ENCODE measurements around the gene WDR20.

DNA sequence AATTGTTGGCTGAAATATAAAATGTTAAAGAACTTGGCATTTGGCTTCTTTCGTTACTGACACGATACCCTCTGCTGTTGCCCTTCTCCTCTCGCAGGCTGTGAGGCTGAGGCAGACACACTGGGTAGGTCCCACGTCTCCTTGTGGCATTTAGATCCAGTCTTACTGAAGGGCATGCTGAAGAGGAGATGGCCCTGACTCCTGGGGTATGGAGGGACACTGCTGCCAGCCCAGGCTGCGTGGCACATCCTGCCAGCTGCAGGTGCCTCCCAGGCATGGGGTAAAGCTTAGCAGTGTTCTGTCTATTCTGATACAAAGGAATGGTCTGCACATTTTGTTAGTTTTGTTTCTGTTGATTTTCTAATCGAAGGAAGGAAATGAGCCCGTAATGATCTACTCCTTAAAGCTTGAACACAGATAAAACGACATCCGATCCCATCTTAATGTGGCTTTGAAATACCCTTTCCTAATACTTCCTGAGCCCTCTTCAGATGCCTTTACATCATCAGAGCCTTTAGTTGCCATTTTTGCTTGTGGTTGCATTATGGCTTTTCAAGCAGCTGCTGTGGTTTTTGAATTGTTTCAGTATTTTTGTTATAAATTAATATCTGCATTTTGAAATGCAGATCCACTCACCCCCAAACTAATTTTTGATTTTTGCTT lies 61.1 kb downstream of the WDR20 start:
- TF ChIP-seq, protein P1, sequence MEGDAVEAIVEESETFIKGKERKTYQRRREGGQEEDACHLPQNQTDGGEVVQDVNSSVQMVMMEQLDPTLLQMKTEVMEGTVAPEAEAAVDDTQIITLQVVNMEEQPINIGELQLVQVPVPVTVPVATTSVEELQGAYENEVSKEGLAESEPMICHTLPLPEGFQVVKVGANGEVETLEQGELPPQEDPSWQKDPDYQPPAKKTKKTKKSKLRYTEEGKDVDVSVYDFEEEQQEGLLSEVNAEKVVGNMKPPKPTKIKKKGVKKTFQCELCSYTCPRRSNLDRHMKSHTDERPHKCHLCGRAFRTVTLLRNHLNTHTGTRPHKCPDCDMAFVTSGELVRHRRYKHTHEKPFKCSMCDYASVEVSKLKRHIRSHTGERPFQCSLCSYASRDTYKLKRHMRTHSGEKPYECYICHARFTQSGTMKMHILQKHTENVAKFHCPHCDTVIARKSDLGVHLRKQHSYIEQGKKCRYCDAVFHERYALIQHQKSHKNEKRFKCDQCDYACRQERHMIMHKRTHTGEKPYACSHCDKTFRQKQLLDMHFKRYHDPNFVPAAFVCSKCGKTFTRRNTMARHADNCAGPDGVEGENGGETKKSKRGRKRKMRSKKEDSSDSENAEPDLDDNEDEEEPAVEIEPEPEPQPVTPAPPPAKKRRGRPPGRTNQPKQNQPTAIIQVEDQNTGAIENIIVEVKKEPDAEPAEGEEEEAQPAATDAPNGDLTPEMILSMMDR (IDR thresholded peaks at IDR 0.05; ENCODE audit: extremely low read depth in 1 of 2, insufficient read depth in 1 of 2, low read depth in 1 of 2, low read length in 2 of 2) = no peak
- TF ChIP-seq POLR2A (IDR thresholded peaks at IDR 0.05; ENCODE audit: low read depth, low read length) = no peak
- TF ChIP-seq EZH2 (IDR thresholded peaks at IDR 0.05; ENCODE audit: borderline replicate concordance, low read depth, low read length, severe bottlenecking) = no peak
- TF ChIP-seq POLR2AphosphoS5 (IDR thresholded peaks at IDR 0.05; ENCODE audit: insufficient read depth, low read depth, low read length) = no peak
- no peak for TF ChIP-seq GATA2 (IDR thresholded peaks at IDR 0.05; ENCODE audit: insufficient read depth, insufficient read length, low read depth, low read length)
- TF ChIP-seq, protein P2, sequence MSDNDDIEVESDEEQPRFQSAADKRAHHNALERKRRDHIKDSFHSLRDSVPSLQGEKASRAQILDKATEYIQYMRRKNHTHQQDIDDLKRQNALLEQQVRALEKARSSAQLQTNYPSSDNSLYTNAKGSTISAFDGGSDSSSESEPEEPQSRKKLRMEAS (IDR thresholded peaks at IDR 0.05; ENCODE audit: insufficient read depth, insufficient read length) = no peak
- no peak for TF ChIP-seq FOS (IDR thresholded peaks at IDR 0.05; ENCODE audit: borderline replicate concordance, insufficient read depth, low read length)
